Breast epithelium (tissue), 4 donors: ENCODE measurements around the gene RAMACL. TPM values are rescaled to one million over a fixed set of nuclear protein-coding genes. Genes with fewer than 3 reads are reported as not detected.

Experiments
- DNase-seq, 2 donors: peaks; one replicate each; pipeline ENCODE4 v3.0.0-alpha.2; 2019; ENCODE audit warnings: low spot score in 2 of 2
- H3K27ac ChIP-seq, 2 donors: fragments of 200-600 bp; sonication (generic) in 1 of 2; one replicate each; pipeline ENCODE4 v1.5.1; 2016 to 2019; ENCODE audit warnings: mild to moderate bottlenecking in 1 of 2
- H3K27me3 ChIP-seq, 2 donors: fragments of 200-600 bp; sonication (generic) in 1 of 2; one replicate each; pipeline versions ENCODE4 v1.5.1 to v1.6.0; 2017 to 2019; ENCODE audit warnings: control low read depth in 1 of 2, mild to moderate bottlenecking in 1 of 2
- H3K36me3 ChIP-seq: fragments of 200-600 bp; one replicate; pipeline ENCODE4 v1.5.1; 2019
- H3K4me1 ChIP-seq, 2 donors: fragments of 200-600 bp; sonication (generic); one replicate each; pipeline ENCODE4 v1.5.1; 2016 to 2019; ENCODE audit warnings: control low read depth in 1 of 2
- H3K4me3 ChIP-seq, 3 donors: fragments of 200-600 bp; sonication (generic); 1 replicate in 2 of 3; 2 replicates in 1 of 3; pipeline ENCODE4 v1.5.1; 2016 to 2019; ENCODE audit warnings: mild to moderate bottlenecking in 3 of 3, moderate library complexity in 2 of 3
- H3K9me3 ChIP-seq, 2 donors: fragments of 200-600 bp; sonication (generic) in 1 of 2; one replicate each; pipeline ENCODE4 v1.5.1; 2016 to 2019; ENCODE audit warnings: control low read depth in 1 of 2
- POLR2A ChIP-seq: fragments of 450-650 bp; IDR thresholded peaks from one replicate; pipeline ENCODE4 v1.6.1; 2016; ENCODE audit warnings: antibody characterized with exemption, mild to moderate bottlenecking, moderate library complexity
- POLR2AphosphoS5 ChIP-seq, 3 donors: sonication (generic); formaldehyde crosslinking; IDR thresholded peaks; one replicate each; pipeline ENCODE4 v1.6.1; 2017; ENCODE audit warnings: antibody characterized with exemption in 3 of 3
- intact Hi-C: fragments of 100-400 bp; cut with DNase I; formaldehyde crosslinking; loops from one replicate; pipeline ENCODE4 v1.15.1; 2023; ENCODE audit warnings: low total_unique reads
- total RNA-seq, 3 donors: library from RNA; depleted of rRNA; stranded (reverse); fragments of >200 nt; gene quantifications; one replicate each; pipeline ENCODE4 v1.1.0, GENCODE V29; 2016
- TF ChIP-seq, protein P1 (sequence below), 3 donors: fragments of 450-650 bp; IDR thresholded peaks; one replicate each; pipeline ENCODE4 v1.5.1; 2016 to 2017; ENCODE audit warnings: antibody characterized with exemption in 3 of 3, mild to moderate bottlenecking in 3 of 3, moderate library complexity in 3 of 3

RAMACL gene
- total RNA-seq, 3 donors from 2014 or later, result 2.5 to 13.4 (median 2.6) TPM

GRCh38 chr6:166579237-166579850, 7.1 kb downstream of the RAMACL start:
- intact Hi-C loops, result no loop called here
- H3K4me3 ChIP-seq, result no peak overlapping the region
- DNase-seq, result no peak
- TF ChIP-seq POLR2A (no peak), POLR2AphosphoS5 (IDR thresholded peaks at IDR 0.05) (no peak)
- TF ChIP-seq, protein P1, sequence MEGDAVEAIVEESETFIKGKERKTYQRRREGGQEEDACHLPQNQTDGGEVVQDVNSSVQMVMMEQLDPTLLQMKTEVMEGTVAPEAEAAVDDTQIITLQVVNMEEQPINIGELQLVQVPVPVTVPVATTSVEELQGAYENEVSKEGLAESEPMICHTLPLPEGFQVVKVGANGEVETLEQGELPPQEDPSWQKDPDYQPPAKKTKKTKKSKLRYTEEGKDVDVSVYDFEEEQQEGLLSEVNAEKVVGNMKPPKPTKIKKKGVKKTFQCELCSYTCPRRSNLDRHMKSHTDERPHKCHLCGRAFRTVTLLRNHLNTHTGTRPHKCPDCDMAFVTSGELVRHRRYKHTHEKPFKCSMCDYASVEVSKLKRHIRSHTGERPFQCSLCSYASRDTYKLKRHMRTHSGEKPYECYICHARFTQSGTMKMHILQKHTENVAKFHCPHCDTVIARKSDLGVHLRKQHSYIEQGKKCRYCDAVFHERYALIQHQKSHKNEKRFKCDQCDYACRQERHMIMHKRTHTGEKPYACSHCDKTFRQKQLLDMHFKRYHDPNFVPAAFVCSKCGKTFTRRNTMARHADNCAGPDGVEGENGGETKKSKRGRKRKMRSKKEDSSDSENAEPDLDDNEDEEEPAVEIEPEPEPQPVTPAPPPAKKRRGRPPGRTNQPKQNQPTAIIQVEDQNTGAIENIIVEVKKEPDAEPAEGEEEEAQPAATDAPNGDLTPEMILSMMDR (IDR thresholded peaks at IDR 0.05), result no peak
- H3K9me3 ChIP-seq, result peaks cover 6 to 12% of the 10 kb centered on the region in 2 donors
- no peak overlapping the region for H3K27ac ChIP-seq
- no peaks in the 10 kb centered on the region for H3K27me3 ChIP-seq
- no peaks in the 10 kb centered on the region for H3K4me1 ChIP-seq
- H3K36me3 ChIP-seq, result no peaks in the 10 kb centered on the region

- H3K27me3 ChIP-seq, result no peaks in the 10 kb centered on the region
- no peaks in the 10 kb centered on the region for H3K4me1 ChIP-seq
- H3K4me3 ChIP-seq, result no peak overlapping the region
- H3K27ac ChIP-seq, result no peak overlapping the region
- intact Hi-C loops, result no loop called here
- TF ChIP-seq POLR2AphosphoS5 (IDR thresholded peaks at IDR 0.05), result no peak
- no peak for TF ChIP-seq POLR2A
- TF ChIP-seq, protein P1 (IDR thresholded peaks at IDR 0.05), result no peak
- no peaks in the 10 kb centered on the region for H3K36me3 ChIP-seq
- DNase-seq, result no peak
- peaks cover 6 to 12% of the 10 kb centered on the region in 2 donors for H3K9me3 ChIP-seq
These were observed 7.8 kb downstream of the RAMACL start for GRCh38 chr6:166578536-166579236.

- DNase-seq, result no peak
- no peak for TF ChIP-seq POLR2A
- TF ChIP-seq POLR2AphosphoS5 (IDR thresholded peaks at IDR 0.05), result no peak
- TF ChIP-seq, protein P1 (IDR thresholded peaks at IDR 0.05), result no peak
- Histone ChIP-seq H3K9me3 (peaks cover 6 to 12% of the 10 kb centered on the region in 2 donors), H3K27ac (no peak overlapping the region), H3K4me1 (no peaks in the 10 kb centered on the region), H3K27me3 (no peaks in the 10 kb centered on the region), H3K36me3 (no peaks in the 10 kb centered on the region), H3K4me3 (no peak overlapping the region)
- intact Hi-C loops, result no loop called here
These were observed 11.3 kb downstream of the RAMACL start for GRCh38 chr6:166575205-166575604.

- DNase-seq, result no peak
- H3K27ac ChIP-seq, result no peak overlapping the region
- TF ChIP-seq POLR2A, result no peak
- TF ChIP-seq POLR2AphosphoS5 (IDR thresholded peaks at IDR 0.05), result no peak
- TF ChIP-seq, protein P1 (IDR thresholded peaks at IDR 0.05), result no peak
- intact Hi-C loops, result no loop called here
- peaks cover 6 to 12% of the 10 kb centered on the region in 2 donors for H3K9me3 ChIP-seq
- no peak overlapping the region for H3K4me3 ChIP-seq
- H3K4me1 ChIP-seq, result no peaks in the 10 kb centered on the region
- no peaks in the 10 kb centered on the region for H3K27me3 ChIP-seq
- H3K36me3 ChIP-seq, result no peaks in the 10 kb centered on the region
These were observed 12.8 kb downstream of the RAMACL start for GRCh38 chr6:166573511-166574216.
